ENCODE results near the gene POFUT1.

DNA sequence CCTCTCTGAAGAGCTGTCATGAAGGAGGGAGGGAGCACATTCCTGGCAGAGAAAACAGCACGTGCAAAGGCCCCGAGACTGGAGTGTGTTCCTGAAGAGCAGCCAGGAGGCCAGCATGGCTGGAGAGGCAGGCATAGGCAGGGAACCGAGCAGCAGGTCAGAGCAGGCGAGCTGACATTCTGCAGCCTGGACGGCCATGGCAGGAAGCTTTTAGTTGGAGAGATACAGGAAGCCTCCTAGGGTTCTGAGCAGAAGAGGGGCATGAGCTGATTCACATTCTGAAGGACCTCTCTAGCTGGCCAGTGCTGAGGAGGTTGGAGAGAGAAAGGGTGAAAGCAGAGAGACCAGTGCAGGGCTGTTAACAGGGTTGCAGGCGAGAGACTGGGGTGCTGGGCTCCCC, 29.7 kb downstream of the POFUT1 start:
- TF ChIP-seq EP300 (IDR thresholded peaks at IDR 0.05): no peak
- TF ChIP-seq, protein P1, sequence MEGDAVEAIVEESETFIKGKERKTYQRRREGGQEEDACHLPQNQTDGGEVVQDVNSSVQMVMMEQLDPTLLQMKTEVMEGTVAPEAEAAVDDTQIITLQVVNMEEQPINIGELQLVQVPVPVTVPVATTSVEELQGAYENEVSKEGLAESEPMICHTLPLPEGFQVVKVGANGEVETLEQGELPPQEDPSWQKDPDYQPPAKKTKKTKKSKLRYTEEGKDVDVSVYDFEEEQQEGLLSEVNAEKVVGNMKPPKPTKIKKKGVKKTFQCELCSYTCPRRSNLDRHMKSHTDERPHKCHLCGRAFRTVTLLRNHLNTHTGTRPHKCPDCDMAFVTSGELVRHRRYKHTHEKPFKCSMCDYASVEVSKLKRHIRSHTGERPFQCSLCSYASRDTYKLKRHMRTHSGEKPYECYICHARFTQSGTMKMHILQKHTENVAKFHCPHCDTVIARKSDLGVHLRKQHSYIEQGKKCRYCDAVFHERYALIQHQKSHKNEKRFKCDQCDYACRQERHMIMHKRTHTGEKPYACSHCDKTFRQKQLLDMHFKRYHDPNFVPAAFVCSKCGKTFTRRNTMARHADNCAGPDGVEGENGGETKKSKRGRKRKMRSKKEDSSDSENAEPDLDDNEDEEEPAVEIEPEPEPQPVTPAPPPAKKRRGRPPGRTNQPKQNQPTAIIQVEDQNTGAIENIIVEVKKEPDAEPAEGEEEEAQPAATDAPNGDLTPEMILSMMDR (IDR thresholded peaks at IDR 0.05): no peak
- TF ChIP-seq POLR2A (IDR thresholded peaks at IDR 0.05): no peak

Measured in gastroesophageal sphincter (tissue), 3 donors.